ENCODE results near the gene SERINC2.

DNA sequence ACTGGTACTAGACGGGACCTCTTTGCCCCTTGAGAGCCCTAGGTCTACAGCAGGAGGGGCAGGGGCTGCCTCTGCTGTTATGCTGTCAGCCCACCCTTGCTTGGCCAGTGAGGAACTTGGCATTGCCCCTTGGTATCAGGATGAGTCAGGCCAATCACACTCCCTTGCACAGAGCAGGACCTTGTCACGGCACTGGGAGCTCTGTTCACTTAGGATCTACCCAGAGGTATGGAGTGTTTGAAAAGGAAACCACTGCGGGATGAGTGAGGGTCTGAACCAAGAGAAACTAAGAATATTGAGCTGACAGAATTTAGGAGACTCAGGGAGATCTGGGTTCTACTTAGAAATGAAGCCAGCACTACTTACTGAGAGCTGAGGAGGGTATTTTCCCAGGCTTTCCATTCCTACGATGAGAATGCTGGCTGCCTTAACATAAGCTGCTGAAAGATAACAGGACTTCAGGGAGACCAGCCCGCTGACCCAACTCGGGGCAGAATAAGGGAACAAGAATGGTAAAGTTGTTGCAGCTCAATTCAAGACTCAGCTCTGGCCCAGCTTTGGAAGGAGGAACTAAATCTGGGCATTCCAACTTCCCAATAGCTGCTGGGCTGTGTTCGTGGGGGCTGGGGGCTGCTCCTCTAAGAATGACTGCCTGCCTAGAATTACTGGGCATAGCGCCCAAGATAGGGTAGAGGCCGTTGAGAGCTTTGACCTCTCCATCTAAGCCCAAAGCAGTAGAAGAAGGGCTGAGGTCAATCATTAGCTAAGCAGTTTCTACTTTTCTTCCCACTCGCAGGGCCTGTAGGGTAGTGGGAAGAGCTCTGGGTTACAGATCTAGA, 41.7 kb upstream of the SERINC2 start:
- TF ChIP-seq, protein P1, sequence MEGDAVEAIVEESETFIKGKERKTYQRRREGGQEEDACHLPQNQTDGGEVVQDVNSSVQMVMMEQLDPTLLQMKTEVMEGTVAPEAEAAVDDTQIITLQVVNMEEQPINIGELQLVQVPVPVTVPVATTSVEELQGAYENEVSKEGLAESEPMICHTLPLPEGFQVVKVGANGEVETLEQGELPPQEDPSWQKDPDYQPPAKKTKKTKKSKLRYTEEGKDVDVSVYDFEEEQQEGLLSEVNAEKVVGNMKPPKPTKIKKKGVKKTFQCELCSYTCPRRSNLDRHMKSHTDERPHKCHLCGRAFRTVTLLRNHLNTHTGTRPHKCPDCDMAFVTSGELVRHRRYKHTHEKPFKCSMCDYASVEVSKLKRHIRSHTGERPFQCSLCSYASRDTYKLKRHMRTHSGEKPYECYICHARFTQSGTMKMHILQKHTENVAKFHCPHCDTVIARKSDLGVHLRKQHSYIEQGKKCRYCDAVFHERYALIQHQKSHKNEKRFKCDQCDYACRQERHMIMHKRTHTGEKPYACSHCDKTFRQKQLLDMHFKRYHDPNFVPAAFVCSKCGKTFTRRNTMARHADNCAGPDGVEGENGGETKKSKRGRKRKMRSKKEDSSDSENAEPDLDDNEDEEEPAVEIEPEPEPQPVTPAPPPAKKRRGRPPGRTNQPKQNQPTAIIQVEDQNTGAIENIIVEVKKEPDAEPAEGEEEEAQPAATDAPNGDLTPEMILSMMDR (IDR thresholded peaks at IDR 0.05), result no peak
- TF ChIP-seq EZH2 (IDR thresholded peaks at IDR 0.05), result no peak
- no peak for TF ChIP-seq EZH2phosphoT487 (IDR thresholded peaks at IDR 0.05)
